ENCODE results near the gene VPS39. TPM values are rescaled to one million over a fixed set of nuclear protein-coding genes. Genes with fewer than 3 reads are reported as not detected.

The VPS39 gene
- total and polyA plus RNA-seq, 2 of the 8 experiments (the other 6 are each of a cell fraction or from before 2014, with no cell fraction given) = 34.4 to 36.6 TPM

- no peak overlapping the region for H3K56ac ChIP-seq (replicated peaks; ENCODE audit: insufficient read length, low read depth, low read length)
- H3K36me3 ChIP-seq (ENCODE audit: control insufficient read depth in 2 of 4, insufficient read depth in 4 of 4, low read length in 3 of 4) = peaks cover 0 to 10% (median 0%) of the 10 kb centered on the region in 4 experiments; a peak in 2 of 8 replicates
- no peak overlapping the region for H3K18ac ChIP-seq (ENCODE audit: extremely low read depth, low read length)
- H3K4me1 ChIP-seq (replicated peaks in 1 of 4; ENCODE audit: control insufficient read depth in 3 of 4, insufficient read depth in 4 of 4, low read length in 3 of 4) = no peaks in the 10 kb centered on the region
- no peak overlapping the region for H3K9ac ChIP-seq (replicated peaks in 1 of 4; ENCODE audit: extremely low read depth in 1 of 4, low read depth in 3 of 4, low read length in 3 of 4)
- H2BK20ac ChIP-seq (ENCODE audit: low read length) = no peak overlapping the region
- H4K20me1 ChIP-seq (replicated peaks in 1 of 2; ENCODE audit: control insufficient read depth in 1 of 2, insufficient read depth in 2 of 2, low read length in 2 of 2) = peaks cover 0 to 1% of the 10 kb centered on the region in 2 experiments
- ChIA-PET POLR2A (ENCODE audit: partially characterized antibody) (interaction anchor here (2.3 kb wide), 1 partner anchor 9 kb away, joined by 10 read pairs; the partner anchor contains the start of gene VPS39), CTCF (ENCODE audit: partially characterized antibody) (interaction anchor here (0.5 to 1.3 kb wide), 3 partner anchors 16 to 115 kb away, joined by 3 to 5 read pairs (median 3); no protein-coding TSS in a partner anchor)
- no peaks in the 10 kb centered on the region for H3K79me2 ChIP-seq (ENCODE audit: control insufficient read depth in 1 of 2, insufficient read depth in 2 of 2, low read length in 2 of 2)
- H3K27ac ChIP-seq (ENCODE audit: low read depth, low read length) = no peak overlapping the region
- H3K23me2 ChIP-seq (ENCODE audit: low read depth, low read length) = no peaks in the 10 kb centered on the region
- no peak overlapping the region for H4K8ac ChIP-seq (ENCODE audit: extremely low read depth, insufficient read depth, low read length)
- H4K5ac ChIP-seq (ENCODE audit: insufficient read length, low read depth, low read length) = no peak overlapping the region
- WGBS, 2 experiments (ENCODE audit: extremely low coverage in 1 of 2, insufficient coverage in 1 of 2, insufficient read length in 1 of 2, insufficient replicate concordance in 2 of 2, low coverage in 1 of 2, low lambda C conversion rate in 2 of 2, missing lambda C conversion rate in 1 of 2) = 93% methylated on average over 1 of the region's 1 CpG; no CpG with 5 or more reads in 1 of the 2 experiments
- no peak for FAIRE-seq
- no peak for DNase-seq (ENCODE audit: low read depth in 1 of 2, low spot score in 2 of 2)
- H3K23ac ChIP-seq (ENCODE audit: insufficient read length) = no peak overlapping the region
- no peak overlapping the region for H2BK12ac ChIP-seq (ENCODE audit: low read depth, low read length)
- no peak overlapping the region for H3K4me3 ChIP-seq (ENCODE audit: extremely low read depth in 1 of 4, insufficient read depth in 2 of 4, low read depth in 3 of 4, low read length in 4 of 4)
- H3K14ac ChIP-seq (ENCODE audit: insufficient read length) = no peak overlapping the region
- no peaks in the 10 kb centered on the region for H3K79me1 ChIP-seq (ENCODE audit: low read depth, low read length)
- H3K27me3 ChIP-seq (replicated peaks in 1 of 4; ENCODE audit: control insufficient read depth in 3 of 4, extremely low read depth in 1 of 4, insufficient read depth in 3 of 4, low read length in 3 of 4) = no peaks in the 10 kb centered on the region
- H2AK5ac ChIP-seq (ENCODE audit: low read depth, low read length) = no peak overlapping the region
- no peak overlapping the region for H4K91ac ChIP-seq (replicated peaks; ENCODE audit: insufficient read length, low read length)
- no peak overlapping the region for H2BK15ac ChIP-seq (ENCODE audit: low read length)
- no peak overlapping the region for H2AFZ ChIP-seq (ENCODE audit: low read length)
- no peaks in the 10 kb centered on the region for H3K9me3 ChIP-seq (ENCODE audit: insufficient read depth in 2 of 2, low read depth in 1 of 2, low read length in 1 of 2)
- no peak overlapping the region for H2BK5ac ChIP-seq (ENCODE audit: low read depth, low read length)
- no peak overlapping the region for H3K4me2 ChIP-seq (ENCODE audit: insufficient read depth in 1 of 2, low read depth in 2 of 2, low read length in 2 of 2)
- H3K4ac ChIP-seq (replicated peaks; ENCODE audit: insufficient read length, low read depth, low read length) = no peak overlapping the region
- H2BK120ac ChIP-seq (replicated peaks; ENCODE audit: low read depth, low read length) = no peak overlapping the region
- TF ChIP-seq BRCA1 (IDR thresholded peaks at IDR 0.05; ENCODE audit: low read depth, low read length) (no peak), PHF8 (conservative IDR thresholded peaks at IDR 0.05; ENCODE audit: low read depth, low read length) (no peak), FOSL1 (IDR thresholded peaks at IDR 0.05; ENCODE audit: insufficient read depth, low read depth, low read length) (no peak), CEBPB (IDR thresholded peaks at IDR 0.05; ENCODE audit: low read depth, low read length) (no peak), EP300 (IDR thresholded peaks at IDR 0.05; ENCODE audit: borderline replicate concordance in 1 of 2, low read depth in 2 of 2, low read length in 2 of 2) (no peak), EZH2 (IDR thresholded peaks at IDR 0.05; ENCODE audit: low read depth, low read length, severe bottlenecking) (no peak), TEAD4 (IDR thresholded peaks at IDR 0.05; ENCODE audit: low read depth, low read length) (no peak), RAD21 (IDR thresholded peaks at IDR 0.05 in 1 of 2, conservative IDR thresholded peaks at IDR 0.05 in 1 of 2; ENCODE audit: low read depth in 2 of 2, low read length in 2 of 2) (no peak), POLR2A (IDR thresholded peaks at IDR 0.05; ENCODE audit: control extremely low read depth in 1 of 2, low read depth in 2 of 2, low read length in 2 of 2) (no peak), E2F6 (IDR thresholded peaks at IDR 0.05) (no peak), NRF1 (IDR thresholded peaks at IDR 0.05; ENCODE audit: low read depth, low read length) (no peak), KDM5A (IDR thresholded peaks at IDR 0.05; ENCODE audit: low read length) (no peak)
Measured at GRCh38 chr15:42198516-42198915, 9.6 kb downstream of the VPS39 start.
